Stimulated activated CD4-positive, alpha-beta T cell treated with anti-CD3 and anti-CD28 coated beads, Interleukin-1b, Interleukin-23, amount 100 ng/mL, for 1 hour (primary cell): ENCODE results near the gene SLC17A3.

Experiments
- DNase-seq, 2 donors: peaks; one replicate each; pipeline ENCODE4 v3.0.0-alpha.2; 2020; ENCODE audit warnings: low read depth in 2 of 2

Gene SLC17A3, protein sequence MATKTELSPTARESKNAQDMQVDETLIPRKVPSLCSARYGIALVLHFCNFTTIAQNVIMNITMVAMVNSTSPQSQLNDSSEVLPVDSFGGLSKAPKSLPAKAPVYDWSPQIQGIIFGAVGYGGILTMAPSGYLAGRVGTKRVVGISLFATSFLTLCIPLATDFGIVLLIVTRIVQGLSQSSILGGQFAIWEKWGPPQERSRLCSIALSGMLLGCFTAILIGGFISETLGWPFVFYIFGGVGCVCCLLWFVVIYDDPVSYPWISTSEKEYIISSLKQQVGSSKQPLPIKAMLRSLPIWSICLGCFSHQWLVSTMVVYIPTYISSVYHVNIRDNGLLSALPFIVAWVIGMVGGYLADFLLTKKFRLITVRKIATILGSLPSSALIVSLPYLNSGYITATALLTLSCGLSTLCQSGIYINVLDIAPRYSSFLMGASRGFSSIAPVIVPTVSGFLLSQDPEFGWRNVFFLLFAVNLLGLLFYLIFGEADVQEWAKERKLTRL

DNA sequence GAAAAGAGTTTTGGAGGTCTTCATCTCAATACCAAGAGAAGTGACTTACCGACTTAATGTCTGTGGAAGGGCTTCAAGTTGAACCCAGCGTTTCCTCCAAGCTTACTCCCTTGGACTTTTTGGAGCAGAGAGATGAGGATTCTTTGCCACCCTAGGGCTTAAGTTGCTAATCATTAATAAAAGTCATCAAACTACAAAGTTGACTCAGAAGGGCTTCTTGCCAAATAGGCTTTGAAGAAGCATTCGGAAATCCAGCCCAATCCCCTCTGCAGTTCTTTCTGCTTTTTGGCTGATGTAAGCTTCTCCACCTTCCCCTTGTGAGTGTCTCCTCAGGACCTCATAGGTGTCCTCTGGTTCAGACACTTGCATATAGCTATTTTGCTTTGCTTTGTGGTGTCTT, at the start of gene SLC17A3:
TSS of gene SLC17A3 (minus strand) at position 126 of the 400 bp plus-strand sequence. CDS start 5,856 bp downstream, outside the sequence.
- DNase-seq, result no peak

DNA sequence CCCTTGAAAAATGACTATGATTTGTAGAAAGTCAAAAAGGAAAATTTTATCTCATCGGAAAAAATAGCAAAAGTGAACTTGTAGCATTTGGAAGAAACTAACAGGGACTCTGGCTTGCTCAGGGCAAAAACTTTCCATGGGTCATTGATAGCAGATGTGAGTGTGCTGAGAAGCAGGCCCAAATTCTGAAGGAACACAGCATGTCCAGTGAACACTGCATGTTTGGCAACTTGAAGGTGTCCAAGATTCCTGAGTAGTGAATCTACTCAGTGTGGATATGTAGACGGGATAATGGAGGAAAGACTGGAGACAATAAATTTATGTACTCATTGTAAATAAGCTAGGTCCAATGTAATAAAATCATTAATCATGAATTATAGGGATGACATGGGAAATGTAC, 48.3 kb upstream of the SLC17A3 start:
- DNase-seq, result no peak

DNA sequence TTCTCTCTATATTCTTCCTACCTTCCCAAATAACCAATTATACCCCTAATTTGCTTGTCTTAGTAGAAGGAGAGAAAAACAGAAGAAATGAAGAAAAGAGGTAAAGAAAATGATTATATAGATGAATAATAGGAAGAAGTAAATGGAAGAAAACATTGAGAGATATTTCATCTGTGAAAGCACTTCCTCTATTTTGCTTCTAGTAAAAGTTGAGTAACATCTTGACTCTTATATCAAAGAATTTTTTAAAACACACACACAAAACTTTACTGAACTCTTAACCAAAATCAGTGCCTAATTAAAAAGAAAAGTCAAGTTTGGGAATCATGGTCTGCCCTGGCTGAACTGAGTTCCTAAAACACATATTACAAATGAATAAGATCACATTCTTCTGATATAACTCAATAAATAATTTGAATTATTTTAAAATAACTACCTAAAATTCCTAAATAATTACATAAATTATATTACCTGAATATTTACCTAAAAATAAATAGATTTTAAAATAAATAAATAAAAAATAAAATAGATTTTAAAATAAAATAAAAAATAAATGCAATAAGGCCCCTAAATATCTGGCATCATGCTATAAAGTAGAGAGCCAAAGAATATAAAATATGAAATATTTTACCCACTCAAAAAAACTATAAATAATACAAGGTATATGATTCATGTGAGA, 47.6 kb upstream of the SLC17A3 start:
- DNase-seq, result no peak

DNA sequence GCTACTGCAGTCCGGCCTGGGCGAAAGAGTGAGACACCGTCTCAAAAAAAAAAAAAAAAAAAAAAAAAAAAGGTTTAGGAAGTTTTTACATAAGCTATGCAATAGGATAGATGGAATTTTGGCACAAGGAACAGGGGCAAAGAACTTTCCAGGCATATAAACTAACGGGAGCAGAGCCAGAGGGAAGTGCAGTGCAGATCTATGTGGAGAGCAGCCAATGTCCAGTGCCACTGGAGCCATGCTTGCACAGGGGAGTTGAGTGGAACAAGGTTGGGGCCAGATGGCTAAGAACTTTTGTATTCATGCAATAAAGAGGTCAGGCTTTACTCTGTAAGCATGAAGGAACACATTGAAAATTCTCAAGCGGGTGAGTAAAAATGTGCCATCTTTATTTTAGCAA, 45.6 kb upstream of the SLC17A3 start:
- no peak for DNase-seq

DNA sequence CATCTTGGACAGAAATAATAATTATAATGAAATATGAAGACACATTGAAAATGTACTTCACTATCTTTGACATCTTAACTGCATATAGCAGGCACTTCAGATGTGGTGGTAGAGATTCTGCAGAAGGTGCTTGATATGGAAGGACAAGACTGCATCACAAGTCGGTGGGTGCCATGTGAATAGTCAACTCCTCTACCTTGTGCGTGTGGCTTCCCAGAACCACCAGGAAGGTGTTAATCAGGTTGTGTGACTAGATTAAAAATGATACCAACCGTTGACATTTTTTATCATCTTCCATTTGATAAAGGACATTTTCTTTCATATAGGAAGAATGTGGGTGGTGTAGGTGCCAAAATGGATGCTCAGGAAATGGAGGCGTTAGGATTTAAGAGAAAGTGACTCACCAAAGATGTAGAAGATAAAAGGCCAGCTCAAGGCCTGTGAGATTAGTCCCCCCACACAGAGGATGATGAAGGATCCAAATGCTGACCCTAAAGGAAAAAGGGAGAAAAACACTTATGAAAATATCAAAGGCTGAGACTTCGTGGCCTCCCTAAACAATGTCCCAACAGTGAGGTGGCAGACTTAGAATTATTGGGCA, 44.1 kb upstream of the SLC17A3 start:
- DNase-seq, result no peak

DNA sequence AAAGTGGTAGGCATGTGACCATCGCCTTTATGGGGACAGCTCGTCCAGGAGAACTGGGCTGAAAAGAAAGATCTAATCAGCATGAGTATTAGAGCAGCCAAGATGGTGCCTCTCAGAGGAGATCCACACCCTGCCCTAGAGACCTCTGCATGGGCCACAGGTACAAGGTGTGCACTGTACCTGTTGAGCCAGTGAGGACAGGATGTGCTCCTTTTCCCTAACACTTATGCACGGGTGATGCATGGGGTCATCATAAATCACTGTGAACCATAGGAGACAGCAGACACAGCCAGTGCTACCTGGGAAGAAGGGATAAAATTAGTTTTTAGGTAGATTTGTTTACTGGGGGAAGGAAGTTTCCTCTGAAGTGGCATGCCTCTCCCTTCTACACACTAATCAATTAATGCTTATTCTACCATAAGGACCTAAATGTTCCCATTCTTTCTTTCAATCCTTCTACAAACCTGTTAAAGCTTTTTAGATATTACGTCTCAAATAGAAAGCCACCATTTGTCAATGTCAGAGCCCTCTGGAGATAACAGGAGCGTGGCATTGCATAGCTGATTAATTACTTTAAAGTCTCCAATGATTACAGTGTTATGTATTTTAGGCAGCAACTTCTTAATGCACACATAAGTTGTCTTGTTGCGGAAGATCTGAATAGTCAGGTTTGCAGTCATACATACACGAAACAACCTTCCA, 42.9 kb upstream of the SLC17A3 start:
- no peak for DNase-seq

DNA sequence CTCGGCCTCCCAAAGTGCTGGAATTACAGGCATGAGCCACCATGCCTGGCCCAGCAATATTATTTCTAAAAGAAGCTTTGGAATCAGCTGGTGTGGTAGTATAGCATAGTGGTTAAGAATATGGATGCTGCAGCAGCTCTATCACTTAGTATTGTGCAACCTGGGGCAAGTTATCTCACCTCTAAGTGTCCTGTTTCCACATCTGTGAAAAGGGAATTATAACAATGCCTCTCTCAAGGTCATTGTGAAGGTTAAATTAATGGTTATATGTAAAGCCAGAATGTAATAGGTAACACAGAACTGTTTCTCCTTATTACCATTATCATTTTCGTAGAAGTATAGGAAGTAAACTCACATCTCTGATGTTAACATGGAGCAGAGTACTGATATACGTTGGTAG, 42.3 kb upstream of the SLC17A3 start:
- no peak for DNase-seq

DNA sequence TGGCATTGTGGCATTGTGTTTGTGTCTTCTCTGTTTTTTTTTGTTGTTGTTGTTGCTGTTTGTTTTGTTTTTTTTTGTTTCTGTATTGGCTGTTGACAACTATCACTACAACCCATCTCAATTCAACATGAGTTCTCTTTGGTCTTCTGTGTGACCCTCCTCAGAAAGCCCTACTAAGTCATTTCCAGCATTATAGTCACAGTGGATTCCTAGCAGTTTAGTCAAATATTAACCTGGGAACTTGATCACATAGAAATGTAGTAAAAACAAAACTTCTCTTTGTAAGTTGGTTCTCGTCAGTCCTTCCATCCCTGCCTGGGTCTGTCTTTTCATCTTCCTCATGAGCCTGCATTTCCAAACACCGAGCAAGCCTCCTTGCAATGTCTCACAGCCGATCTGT, 39.7 kb upstream of the SLC17A3 start:
- no peak for DNase-seq

DNA sequence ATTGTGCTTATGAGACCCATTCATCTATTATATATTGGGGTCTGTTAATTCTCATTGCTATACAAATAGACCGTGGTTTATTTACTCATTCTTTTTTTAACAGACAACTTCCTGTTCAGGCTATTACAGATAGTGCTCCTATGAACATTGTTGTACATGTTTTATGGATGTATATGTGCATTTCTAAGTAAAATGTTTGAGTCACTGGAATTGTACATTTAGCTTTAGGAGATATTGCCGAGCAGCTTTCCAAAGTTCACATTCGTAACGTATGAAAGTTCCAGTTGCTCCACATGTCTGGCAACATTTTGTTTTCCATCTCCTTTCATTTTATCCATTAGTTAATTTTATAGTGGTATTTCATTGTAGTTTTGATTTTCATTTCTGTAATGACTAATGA, 37.3 kb upstream of the SLC17A3 start:
- DNase-seq, result no peak

DNA sequence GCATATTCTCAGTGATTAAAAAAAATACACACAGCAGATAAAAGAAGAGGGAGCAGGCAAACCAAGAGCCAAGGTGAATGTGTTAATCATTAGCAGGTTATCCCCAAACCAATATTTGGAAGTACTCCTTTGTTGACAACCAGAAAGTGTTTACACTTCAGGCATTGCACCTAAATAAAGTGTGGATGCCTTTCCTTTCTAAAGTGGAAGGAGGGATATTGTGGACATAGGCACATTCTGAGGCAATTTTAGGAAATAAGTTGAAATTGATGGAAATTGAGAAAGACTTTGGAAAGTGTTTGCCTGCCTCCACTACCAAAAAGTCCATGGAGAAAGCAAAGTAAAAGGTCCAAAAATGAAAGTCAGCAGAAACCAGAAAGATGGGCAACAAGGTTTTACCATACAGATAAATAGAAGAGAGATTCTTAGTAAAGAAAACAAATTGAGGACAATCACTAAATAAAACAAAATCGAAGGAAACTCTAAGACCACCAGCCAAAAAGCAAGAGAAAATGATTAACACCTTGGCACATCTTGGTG, 33.5 kb upstream of the SLC17A3 start:
- DNase-seq, result no peak

DNA sequence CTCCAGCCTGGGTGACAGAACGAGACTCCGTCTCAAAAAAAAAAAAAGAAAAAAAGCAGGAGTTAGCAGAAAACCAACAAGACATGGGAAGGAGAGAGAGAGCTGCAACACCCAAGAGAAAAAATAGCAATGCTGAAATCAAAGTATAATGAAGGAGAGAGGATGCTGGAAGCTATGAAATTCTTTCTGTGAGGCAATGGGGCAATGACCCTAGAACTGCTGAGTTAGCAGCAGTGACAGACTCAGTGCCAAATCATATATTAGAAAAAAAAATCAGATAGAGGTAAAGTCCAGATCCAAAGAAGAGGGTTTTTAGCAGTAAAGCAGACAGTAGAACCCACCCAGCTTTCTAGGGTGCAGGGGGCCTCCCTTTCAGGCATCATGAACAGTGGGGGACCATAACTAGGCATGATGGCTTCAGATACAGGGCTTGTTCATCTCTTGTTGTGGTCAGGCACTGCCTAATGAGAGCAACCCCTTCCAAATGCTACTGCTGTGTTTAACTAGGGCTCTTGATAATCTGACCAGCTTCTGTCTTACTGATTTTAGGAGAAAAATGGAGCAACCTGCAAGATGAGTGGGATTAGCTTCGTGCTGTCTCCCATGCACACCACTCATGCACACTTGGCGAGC, 29.5 kb upstream of the SLC17A3 start:
- no peak for DNase-seq

DNA sequence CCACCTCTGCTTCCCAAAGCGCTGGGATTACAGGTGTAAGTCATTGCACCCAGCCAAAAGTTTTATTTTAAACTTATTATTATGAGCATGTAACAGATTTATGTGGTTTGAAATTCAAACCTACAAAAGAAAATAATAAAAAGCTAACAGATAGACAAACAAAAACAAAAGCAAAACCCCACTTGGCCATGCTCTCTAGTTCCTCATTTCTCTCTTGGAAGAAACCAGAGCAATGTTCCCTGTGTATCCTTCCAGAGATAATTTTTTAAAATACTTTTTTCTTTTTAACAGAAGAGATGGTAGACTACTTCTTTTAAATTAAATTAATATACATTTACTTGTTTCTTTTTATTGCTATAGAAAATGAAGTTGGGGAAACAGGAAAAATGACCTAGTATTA, 28.0 kb upstream of the SLC17A3 start:
- DNase-seq, result no peak

DNA sequence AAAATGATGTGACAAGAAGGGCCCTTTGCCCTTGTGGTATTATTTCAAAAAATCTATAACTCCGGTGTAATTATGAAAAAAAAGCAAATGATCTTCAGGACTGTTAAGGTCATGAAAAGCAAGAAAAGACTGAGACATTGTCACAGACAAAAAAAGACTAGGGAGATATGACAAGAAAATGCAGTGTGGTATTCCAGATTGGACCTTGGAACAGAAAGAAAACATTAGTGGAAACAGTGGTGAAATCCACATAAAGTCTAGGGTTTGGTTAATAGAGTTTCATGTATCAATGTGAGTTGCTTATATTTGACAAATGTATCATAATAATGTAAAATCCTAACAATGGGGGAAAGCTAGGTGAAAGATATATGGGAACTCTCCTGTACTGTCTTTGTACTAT, 26.8 kb upstream of the SLC17A3 start:
- no peak for DNase-seq

DNA sequence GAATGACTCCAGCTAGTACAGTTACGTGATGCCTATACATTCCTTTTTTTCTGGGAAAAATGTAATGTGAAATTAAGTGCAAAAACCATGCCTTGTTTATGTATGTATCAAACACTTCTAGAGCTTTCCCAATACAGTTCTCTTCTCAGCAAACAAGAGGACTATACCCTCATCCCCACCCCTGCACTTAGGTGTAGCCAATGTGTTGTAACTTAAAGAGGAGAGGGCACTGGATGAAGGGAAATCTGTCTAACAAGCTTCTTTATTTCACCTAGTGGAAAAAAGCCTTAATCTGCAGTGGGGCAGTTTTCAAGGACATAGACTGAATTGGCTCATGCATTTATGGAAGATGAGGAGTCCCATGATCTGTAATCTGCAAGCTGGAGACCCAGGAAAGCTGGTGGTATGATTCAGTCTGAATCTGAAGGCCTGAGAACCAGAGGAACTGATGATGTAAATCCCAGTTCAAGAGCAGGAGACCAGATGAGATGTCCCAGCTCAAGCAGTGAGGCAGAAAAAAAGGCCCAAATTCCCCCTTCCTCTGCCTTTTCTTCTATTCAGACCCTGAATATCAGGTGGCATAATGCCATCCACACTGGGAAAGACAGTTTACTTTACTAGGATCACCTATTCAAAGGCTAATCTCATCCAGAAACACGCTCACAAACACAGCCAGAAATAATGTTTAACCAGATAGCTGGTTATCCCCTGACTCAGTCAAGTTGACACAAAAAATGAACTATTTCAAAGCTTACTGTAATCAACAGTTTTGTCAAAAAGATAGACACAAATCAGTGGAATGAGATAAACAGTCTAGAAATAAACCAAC, 25.8 kb upstream of the SLC17A3 start:
- DNase-seq, result no peak

DNA sequence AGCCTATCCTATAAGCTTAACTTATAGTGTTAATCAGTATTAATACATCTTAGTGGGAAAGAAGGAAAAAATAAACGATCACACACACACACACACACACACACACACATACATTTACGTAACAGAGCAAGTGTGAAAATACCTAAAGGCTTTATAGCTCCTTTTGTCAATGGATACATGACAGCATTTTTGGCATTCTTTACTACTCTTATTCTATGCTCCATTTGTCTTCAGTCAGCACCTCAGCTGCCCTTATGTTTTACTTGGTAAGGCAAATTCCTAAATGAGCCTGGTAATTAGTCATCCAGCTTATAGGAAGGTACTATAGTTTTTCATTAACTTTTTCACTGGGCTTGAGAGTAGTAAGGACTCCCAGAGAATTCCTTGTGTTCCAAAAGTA, 25.1 kb upstream of the SLC17A3 start:
- DNase-seq, result no peak

DNA sequence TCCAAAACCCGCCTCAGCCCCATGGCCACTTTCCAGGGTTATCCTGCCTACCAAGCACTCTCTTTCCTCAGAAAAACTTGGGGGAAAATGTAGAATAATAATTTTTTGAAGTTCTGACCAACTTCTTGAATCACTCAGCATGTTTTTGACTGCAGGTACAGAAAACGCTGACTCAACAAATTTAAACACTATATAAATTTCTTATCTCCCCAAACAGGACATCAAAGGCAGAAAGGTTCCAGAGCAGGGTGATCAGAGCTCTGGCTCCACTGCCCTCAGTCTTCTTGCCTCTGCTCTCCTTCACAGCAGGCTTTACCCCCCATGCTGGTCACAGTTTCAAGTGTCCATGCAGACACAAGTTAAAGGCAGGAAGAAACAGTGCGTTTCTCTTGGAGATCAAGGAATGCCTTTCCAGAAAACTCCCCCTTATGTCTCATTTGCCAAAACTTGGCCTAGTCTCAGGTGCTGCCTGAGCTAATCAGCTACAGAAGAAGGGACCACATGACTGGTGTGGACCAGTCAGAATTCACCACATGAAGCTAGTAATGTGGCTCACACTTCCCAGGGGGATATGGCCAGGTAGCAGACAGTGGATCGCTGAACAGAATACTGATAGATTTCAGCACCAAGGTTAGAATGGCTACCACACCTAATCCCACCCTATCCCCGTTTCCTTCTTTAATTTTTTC, 24.4 kb upstream of the SLC17A3 start:
- DNase-seq, result no peak

DNA sequence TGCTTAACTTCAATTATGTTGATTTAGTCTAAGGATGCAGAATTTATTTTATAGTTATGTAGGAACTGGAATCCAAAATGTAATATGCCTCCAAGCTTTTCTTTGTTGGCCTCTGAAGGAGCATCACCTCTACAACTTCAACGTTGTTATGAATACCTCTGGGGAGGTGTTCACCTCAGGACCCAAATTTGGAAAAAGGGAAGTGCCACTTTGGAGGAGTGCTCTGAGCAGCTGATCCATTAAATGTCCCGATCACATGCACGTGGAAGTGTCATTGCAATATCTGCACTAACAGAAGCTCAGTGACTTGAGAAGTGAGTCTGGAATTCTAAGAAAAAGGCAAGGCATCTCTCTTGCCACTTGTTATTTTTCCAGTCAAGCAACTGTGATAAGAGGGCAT, 22.2 kb upstream of the SLC17A3 start:
- no peak for DNase-seq

DNA sequence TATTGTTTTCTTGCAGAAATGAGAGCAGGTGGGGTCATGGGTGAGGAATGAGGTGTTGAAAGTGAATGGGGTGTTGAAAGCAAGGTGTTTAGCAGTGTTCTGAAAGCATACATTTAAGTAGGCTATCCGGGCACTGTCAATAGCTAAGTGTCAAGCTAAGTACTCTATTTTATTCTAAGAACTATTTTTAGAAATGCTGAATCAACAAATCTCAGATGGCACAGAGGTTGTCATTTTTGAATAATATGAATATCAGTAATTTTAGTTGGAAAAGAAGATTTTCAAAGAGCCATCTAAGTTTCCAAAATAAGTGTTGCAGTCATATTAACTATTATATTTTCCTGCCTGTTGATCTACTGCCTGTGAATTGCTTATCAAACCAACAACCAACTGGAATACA, 21.7 kb upstream of the SLC17A3 start:
- no peak for DNase-seq

DNA sequence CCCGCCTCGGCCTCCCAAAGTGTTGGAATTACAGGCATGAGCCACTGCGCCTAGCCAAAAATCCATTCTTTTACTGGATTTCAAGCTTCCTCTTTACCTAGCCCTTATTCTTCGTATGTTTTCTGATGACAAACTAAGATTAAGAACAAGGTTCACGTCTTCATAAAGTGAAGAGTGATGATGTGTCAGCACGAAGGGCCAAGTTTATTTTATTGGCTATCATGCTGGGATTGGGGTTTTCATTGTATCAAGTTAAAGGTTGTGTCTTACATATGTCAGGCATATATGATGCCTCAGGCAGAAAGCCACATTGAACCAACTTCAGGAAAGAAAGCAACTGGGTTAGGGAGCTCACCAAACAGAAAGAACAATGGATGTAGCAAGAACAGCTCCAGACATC, 19.7 kb upstream of the SLC17A3 start:
- DNase-seq, result no peak

DNA sequence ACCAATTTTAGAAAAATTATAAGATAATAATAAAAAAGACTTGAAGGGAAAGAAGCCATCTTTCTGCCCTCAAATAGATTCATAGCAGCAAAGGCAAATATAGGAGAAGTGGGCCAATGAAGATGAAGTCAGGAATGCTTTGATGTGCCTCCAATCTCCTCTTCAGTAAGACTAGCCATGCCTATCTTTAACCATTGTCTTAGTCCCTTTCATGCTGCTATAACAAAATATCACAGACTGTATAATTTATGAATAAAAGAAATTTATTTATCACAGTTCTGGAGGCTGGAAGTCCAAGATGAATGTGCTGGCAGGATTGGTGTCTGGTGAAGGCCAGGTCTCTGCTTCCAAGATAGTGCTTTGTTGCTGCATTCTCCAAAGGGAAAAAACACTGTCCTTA, 18.8 kb upstream of the SLC17A3 start:
- no peak for DNase-seq
